H1 (cell line): ENCODE results near the gene IAH1. TPM values are rescaled to one million over a fixed set of nuclear protein-coding genes. Genes with fewer than 3 reads are reported as not detected.

ENCODE experiments used
- CTCF ChIA-PET: fragments of 300-600 bp; sonication (Branson Sonifier 250); formaldehyde crosslinking; loops from one replicate; lab custom pipeline; 2021; ENCODE audit not compliant: partially characterized antibody; lab: Charles Lee
- POLR2A ChIA-PET: fragments of 300-600 bp; sonication (Branson Sonifier 250); formaldehyde crosslinking; loops from one replicate; lab custom pipeline; 2021; ENCODE audit warnings: inconsistent platforms; ENCODE audit not compliant: partially characterized antibody; lab: Charles Lee
- DNase-seq, 2 experiments: peaks; one replicate each; pipeline versions ENCODE4 v3.0.0 to v3.0.0-alpha.2; 2010 to 2022; ENCODE audit warnings: low spot score in 2 of 2, low read depth in 1 of 2, mixed read lengths in 1 of 2
- FAIRE-seq: peaks from 2 replicates; lab custom pipeline; 2011; peaks lifted over from hg19 to GRCh38; lab: Jason Lieb, UNC
- H2AFZ ChIP-seq: 2 replicates; pipeline ENCODE4 v1.8.1; 2012; ENCODE audit warnings: low read length, inconsistent platforms
- H2AK5ac ChIP-seq: 2 replicates; pipeline ENCODE4 v1.6.1; 2013; ENCODE audit warnings: low read depth, low read length
- H2BK120ac ChIP-seq: replicated peaks from 2 replicates; pipeline ENCODE3; 2013; ENCODE audit warnings: low read depth, low read length, inconsistent platforms
- H2BK12ac ChIP-seq: 2 replicates; pipeline ENCODE4 v1.6.1; 2013; ENCODE audit warnings: low read depth, low read length
- H2BK15ac ChIP-seq: 2 replicates; pipeline ENCODE4 v1.6.1; 2013; ENCODE audit warnings: low read length
- H2BK20ac ChIP-seq: 2 replicates; pipeline ENCODE4 v1.6.1; 2013; ENCODE audit warnings: low read length
- H2BK5ac ChIP-seq: 2 replicates; pipeline ENCODE4 v1.6.1; 2013; ENCODE audit warnings: low read depth, low read length
- H3K14ac ChIP-seq: 2 replicates; pipeline ENCODE4 v1.6.1; 2013; ENCODE audit warnings: inconsistent platforms; ENCODE audit not compliant: insufficient read length
- H3K18ac ChIP-seq: 2 replicates; pipeline ENCODE4 v1.6.1; 2013; ENCODE audit warnings: low read length; ENCODE audit errors: extremely low read depth
- H3K23ac ChIP-seq: 2 replicates; pipeline ENCODE4 v1.6.1; 2013; ENCODE audit warnings: inconsistent platforms; ENCODE audit not compliant: insufficient read length
- H3K23me2 ChIP-seq: 2 replicates; pipeline ENCODE4 v1.6.1; 2013; ENCODE audit warnings: low read depth, low read length
- H3K27ac ChIP-seq: 2 replicates; pipeline ENCODE4 v1.6.1; 2011; ENCODE audit warnings: low read depth, low read length, inconsistent platforms
- H3K27me3 ChIP-seq, 4 experiments: replicated peaks in 1 of 4; 1 replicate in 1 of 4; 2 replicates in 3 of 4; pipeline versions ENCODE4 v1.6.1 to v1.8.1; 2011 to 2013; ENCODE audit warnings: low read length in 3 of 4, mild to moderate bottlenecking in 3 of 4, inconsistent platforms in 2 of 4, mixed read lengths in 2 of 4, moderate library complexity in 1 of 4; ENCODE audit not compliant: control insufficient read depth in 3 of 4, insufficient read depth in 3 of 4; ENCODE audit errors: extremely low read depth in 1 of 4
- H3K36me3 ChIP-seq, 4 experiments: 2 replicates each; pipeline versions ENCODE4 v1.6.1 to v1.8.1; 2011 to 2013; ENCODE audit warnings: mild to moderate bottlenecking in 4 of 4, low read length in 3 of 4, moderate library complexity in 2 of 4, control low read depth in 1 of 4, inconsistent platforms in 1 of 4; ENCODE audit not compliant: insufficient read depth in 4 of 4, control insufficient read depth in 2 of 4
- H3K4ac ChIP-seq: replicated peaks from 2 replicates; pipeline ENCODE3; 2013; ENCODE audit warnings: low read length, low read depth, mixed read lengths, inconsistent platforms; ENCODE audit not compliant: insufficient read length
- H3K4me1 ChIP-seq, 4 experiments: replicated peaks in 1 of 4; 1 replicate in 1 of 4; 2 replicates in 3 of 4; pipeline versions ENCODE4 v1.6.1 to v1.8.1; 2011 to 2013; ENCODE audit warnings: low read length in 3 of 4, inconsistent platforms in 2 of 4, mixed read lengths in 1 of 4; ENCODE audit not compliant: insufficient read depth in 4 of 4, control insufficient read depth in 3 of 4
- H3K4me2 ChIP-seq, 2 experiments: 2 replicates each; pipeline versions ENCODE4 v1.6.1 to v1.8.1; 2011 to 2013; ENCODE audit warnings: low read depth in 2 of 2, low read length in 2 of 2, control low read depth in 1 of 2, inconsistent platforms in 1 of 2, mild to moderate bottlenecking in 1 of 2; ENCODE audit not compliant: insufficient read depth in 1 of 2
- H3K4me3 ChIP-seq, 4 experiments: fragments of 200-600, 300-600 bp in 1 of 4; sonication (generic), shearing (Covaris generic), sonication (Bioruptor Twin) in 1 of 4; 2 replicates each; pipeline versions ENCODE4 v1.5.1 to v1.8.1; 2011 to 2016; ENCODE audit warnings: low read length in 4 of 4, low read depth in 3 of 4, control low read depth in 2 of 4, inconsistent platforms in 2 of 4, mild to moderate bottlenecking in 2 of 4, mixed read lengths in 1 of 4, moderate library complexity in 1 of 4; ENCODE audit not compliant: insufficient read depth in 2 of 4; ENCODE audit errors: extremely low read depth in 1 of 4
- H3K56ac ChIP-seq: replicated peaks from 2 replicates; pipeline ENCODE3; 2013; ENCODE audit warnings: low read depth, mild to moderate bottlenecking, mixed read lengths, low read length, inconsistent platforms; ENCODE audit not compliant: insufficient read length
- H3K79me1 ChIP-seq: 2 replicates; pipeline ENCODE4 v1.6.1; 2013; ENCODE audit warnings: low read depth, low read length, control low read depth
- H3K79me2 ChIP-seq, 2 experiments: 2 replicates each; pipeline versions ENCODE4 v1.6.1 to v1.8.1; 2012 to 2013; ENCODE audit warnings: low read length in 2 of 2, mild to moderate bottlenecking in 2 of 2, inconsistent platforms in 1 of 2; ENCODE audit not compliant: insufficient read depth in 2 of 2, control insufficient read depth in 1 of 2
- H3K9ac ChIP-seq, 4 experiments: replicated peaks in 1 of 4; 1 replicate in 1 of 4; 2 replicates in 3 of 4; pipeline versions ENCODE4 v1.6.1 to v1.8.1; 2011 to 2013; ENCODE audit warnings: low read depth in 3 of 4, low read length in 3 of 4, control low read depth in 2 of 4, mild to moderate bottlenecking in 2 of 4, moderate library complexity in 2 of 4, inconsistent platforms in 1 of 4; ENCODE audit errors: extremely low read depth in 1 of 4
- H3K9me3 ChIP-seq, 2 experiments: 2 replicates each; pipeline versions ENCODE4 v1.6.1 to v1.8.1; 2012 to 2013; ENCODE audit warnings: mild to moderate bottlenecking in 2 of 2, moderate library complexity in 2 of 2, control low read depth in 1 of 2, inconsistent platforms in 1 of 2, low read depth in 1 of 2, low read length in 1 of 2, mixed read lengths in 1 of 2; ENCODE audit not compliant: insufficient read depth in 2 of 2
- H4K20me1 ChIP-seq, 2 experiments: replicated peaks in 1 of 2; 2 replicates each; pipeline versions ENCODE3 to v1.8.1; 2011 to 2013; ENCODE audit warnings: inconsistent platforms in 2 of 2, low read length in 2 of 2, mild to moderate bottlenecking in 1 of 2; ENCODE audit not compliant: insufficient read depth in 2 of 2, control insufficient read depth in 1 of 2
- H4K5ac ChIP-seq: 2 replicates; pipeline ENCODE4 v1.6.1; 2013; ENCODE audit warnings: low read length, low read depth, mixed read lengths, inconsistent platforms; ENCODE audit not compliant: insufficient read length
- H4K8ac ChIP-seq: 2 replicates; pipeline ENCODE4 v1.8.0; 2013; ENCODE audit warnings: mild to moderate bottlenecking, moderate library complexity, low read length, inconsistent platforms; ENCODE audit not compliant: insufficient read depth; ENCODE audit errors: extremely low read depth
- H4K91ac ChIP-seq: replicated peaks from 2 replicates; pipeline ENCODE3; 2013; ENCODE audit warnings: low read length, mixed read lengths, inconsistent platforms; ENCODE audit not compliant: insufficient read length
- ASH2L ChIP-seq: fragments of 200-600, 300-600 bp; sonication (generic); IDR thresholded peaks from one replicate; pipeline ENCODE4 v1.7.1; 2017; ENCODE audit warnings: low read length
- CTBP2 ChIP-seq: IDR thresholded peaks from 2 replicates; pipeline ENCODE4 v1.7.0; 2011; ENCODE audit warnings: borderline replicate concordance, mild to moderate bottlenecking, moderate library complexity, mixed read lengths, low read length; ENCODE audit not compliant: insufficient read depth, insufficient read length
- JUND ChIP-seq: IDR thresholded peaks from 2 replicates; pipeline ENCODE4 v1.6.1; 2011; ENCODE audit warnings: mild to moderate bottlenecking, improper control_type of control experiment, low read length
- NANOG ChIP-seq: IDR thresholded peaks from 2 replicates; pipeline ENCODE4 v1.6.1; 2011; ENCODE audit warnings: low read length, low read depth, mild to moderate bottlenecking, inconsistent platforms; ENCODE audit not compliant: insufficient read depth, poor library complexity, severe bottlenecking
- SIN3A ChIP-seq, 2 experiments: IDR thresholded peaks in 1 of 2; conservative IDR thresholded peaks in 1 of 2; 2 replicates each; pipeline ENCODE4 v1.6.1; 2011 to 2012; ENCODE audit warnings: low read length in 2 of 2, improper control_type of control experiment in 1 of 2, low read depth in 1 of 2, mild to moderate bottlenecking in 1 of 2
- TAF7 ChIP-seq: optimal IDR thresholded peaks from 2 replicates; pipeline ENCODE3; 2011; ENCODE audit warnings: low read depth, mild to moderate bottlenecking, inconsistent platforms, low read length, moderate library complexity, borderline replicate concordance
- TBP ChIP-seq: IDR thresholded peaks from 2 replicates; pipeline ENCODE4 v1.6.1; 2011; ENCODE audit warnings: low read depth, low read length, improper control_type of control experiment
- WGBS, 2 experiments: shearing (Covaris generic) in 1 of 2; methylation state at CpG; one replicate each; pipeline versions ENCODE4 v1.1.6 to v1.1.7; 2013 to 2015; ENCODE audit warnings: low lambda C conversion rate in 2 of 2, mixed read lengths in 2 of 2, inconsistent platforms in 1 of 2, low coverage in 1 of 2, missing lambda C conversion rate in 1 of 2; ENCODE audit not compliant: insufficient replicate concordance in 2 of 2, insufficient coverage in 1 of 2, insufficient read length in 1 of 2; ENCODE audit errors: extremely low coverage in 1 of 2, missing lambda C conversion rate in 1 of 2; 5-methylcytosine and 5-hydroxymethylcytosine counted together
- polyA plus RNA-seq, 7 experiments: library from polyadenylated mRNA; depleted of rRNA in 3 of 7; stranded (reverse) in 5 of 7; unstranded in 2 of 7; fragments of >200 nt in 5 of 7; fragments of 200-250 nt in 2 of 7; gene quantifications; 1 replicate in 5 of 7; 2 replicates in 1 of 7; 4 replicates in 1 of 7; pipeline versions ENCODE4 v1.2.1 to v1.2.3, GENCODE V29; 2011 to 2013; ENCODE audit warnings: missing spikeins in 2 of 7, mixed read lengths in 2 of 7
- total RNA-seq: library from RNA; stranded (reverse); fragmentation: NEBNext Ultra II Directional; extraction: Animal tissue kit (Norgen Biotek cat#: 25700); gene quantifications from 2 replicates; pipeline ENCODE4 v1.2.1, GENCODE V29; 2021

Gene IAH1
- total and polyA plus RNA-seq, 2 of the 8 experiments (the other 6 are each of a cell fraction or from before 2014, with no cell fraction given), result 15.1 to 21.5 TPM

- H3K9me3 ChIP-seq, result peaks cover 5% of the 10 kb centered on the region in 2 experiments; a peak in 3 of 4 replicates
- H2BK15ac ChIP-seq, result no peak overlapping the region
- ChIA-PET POLR2A (interaction anchor here (1.5 kb wide), 1 partner anchor 12 kb away, joined by 6 read pairs; no protein-coding TSS in a partner anchor), CTCF (no interaction called here)
- H3K4me1 ChIP-seq, result peaks cover 0 to 3% (median under 1%) of the 10 kb centered on the region in 4 experiments; a peak in 1 of 7 replicates
- peaks cover 0 to 2% (median 0%) of the 10 kb centered on the region in 4 experiments; a peak in 2 of 7 replicates for H3K27me3 ChIP-seq
- no peak overlapping the region for H4K91ac ChIP-seq
- no peak overlapping the region for H4K5ac ChIP-seq
- no peaks in the 10 kb centered on the region for H4K20me1 ChIP-seq
- H3K4me3 ChIP-seq, result no peak overlapping the region
- no peak overlapping the region for H4K8ac ChIP-seq
- FAIRE-seq (no peak), DNase-seq (no peak)
- H2AK5ac ChIP-seq, result no peak overlapping the region; the same call in 1 of the 2 replicates
- H3K36me3 ChIP-seq, result peaks cover 0 to 6% (median 1%) of the 10 kb centered on the region in 4 experiments; a peak in 2 of 8 replicates
- no peak for TF ChIP-seq JUND
- no peak for TF ChIP-seq NANOG
- no peak for TF ChIP-seq TAF7
- no peak for TF ChIP-seq CTBP2
- no peak for TF ChIP-seq TBP
- TF ChIP-seq ASH2L, result no peak
- no peak for TF ChIP-seq SIN3A (conservative IDR thresholded peaks at IDR 0.05 in 1 of 2, IDR thresholded peaks at IDR 0.05 in 1 of 2; ENCODE audit: low read depth in 1 of 2, low read length in 2 of 2)
- H2BK5ac ChIP-seq, result 0 out of 2 replicates have a peak overlapping the region, but pooled peaks have one; percentile 14
- H3K9ac ChIP-seq, result 0 out of 7 replicates have a peak overlapping the region, but pooled peaks of 1 of the 4 experiments have one; percentile 9
- H2BK20ac ChIP-seq, result no peak overlapping the region
- no peak overlapping the region for H2BK12ac ChIP-seq
- H3K56ac ChIP-seq, result no peak overlapping the region
- H3K14ac ChIP-seq, result no peak overlapping the region
- no peak overlapping the region for H2AFZ ChIP-seq
- H3K18ac ChIP-seq, result no peak overlapping the region
- no peaks in the 10 kb centered on the region for H3K79me1 ChIP-seq
- H2BK120ac ChIP-seq, result no peak overlapping the region
- H3K4me2 ChIP-seq, result no peak overlapping the region
- H3K23me2 ChIP-seq, result peaks cover 11% of the 10 kb centered on the region
- H3K4ac ChIP-seq, result no peak overlapping the region
- H3K23ac ChIP-seq, result no peak overlapping the region
- no peak overlapping the region for H3K27ac ChIP-seq
- WGBS, 2 experiments, result 79% methylated on average over 3 of the region's 3 CpGs; no CpG with 5 or more reads in 1 of the 2 experiments
- no peaks in the 10 kb centered on the region for H3K79me2 ChIP-seq
Observed at GRCh38 chr2:9478526-9478925, 4.2 kb downstream of the IAH1 start.
